NCI-H1417 (cell line): ENCODE measurements around the gene ALG14.

Experiments used
- DNase-seq, 3 experiments: peaks; one replicate each; lab custom pipeline; 2025; lab: John Stamatoyannopoulos, UW

The ALG14 gene

GRCh38 chr1:94980582-94981574 lies 91.9 kb downstream of the ALG14 start:
- no peak for DNase-seq

- no peak for DNase-seq
Observed at GRCh38 chr1:94979656-94980581, 92.8 kb downstream of the ALG14 start.

- DNase-seq: no peak
Observed at GRCh38 chr1:94979131-94979530, 93.6 kb downstream of the ALG14 start.

GRCh38 chr1:94978401-94978800 lies 94.3 kb downstream of the ALG14 start:
- no peak for DNase-seq

- no peak for DNase-seq
Observed at GRCh38 chr1:94976971-94977548, 95.7 kb downstream of the ALG14 start.

GRCh38 chr1:94974824-94975223 lies 97.9 kb downstream of the ALG14 start:
- no peak for DNase-seq

- DNase-seq: no peak
Observed at GRCh38 chr1:94974241-94974640, 98.5 kb downstream of the ALG14 start.

GRCh38 chr1:94973309-94973922 lies 99.3 kb downstream of the ALG14 start:
- no peak for DNase-seq

GRCh38 chr1:94971491-94971924 lies 101.2 kb downstream of the ALG14 start:
- no peak for DNase-seq

- no peak for DNase-seq
Observed at GRCh38 chr1:94970783-94971182, 102.0 kb downstream of the ALG14 start.

GRCh38 chr1:94969137-94969536 lies 103.6 kb downstream of the ALG14 start:
- no peak for DNase-seq

- DNase-seq: no peak
Observed at GRCh38 chr1:94966033-94966432, 106.7 kb downstream of the ALG14 start.

GRCh38 chr1:94963864-94964263 lies 108.9 kb downstream of the ALG14 start:
- no peak for DNase-seq

GRCh38 chr1:94962409-94963265 lies 110.1 kb downstream of the ALG14 start:
- peak in 1 of 3 experiments; percentile 49 for DNase-seq

GRCh38 chr1:94961988-94962387 lies 110.8 kb downstream of the ALG14 start:
- no peak for DNase-seq

- no peak for DNase-seq
Observed at GRCh38 chr1:94961582-94961981, 111.2 kb downstream of the ALG14 start.

- DNase-seq: no peak
Observed at GRCh38 chr1:94958081-94958480, 114.7 kb downstream of the ALG14 start.

GRCh38 chr1:94955767-94956632 lies 116.8 kb downstream of the ALG14 start:
- DNase-seq: no peak
